ENCODE measurements around the gene TMPRSS13.

GRCh38 chr11:117930668-117931330 lies 1.6 kb upstream of the TMPRSS13 start:
- TF ChIP-seq BHLHE40 (IDR thresholded peaks at IDR 0.05; ENCODE audit: borderline replicate concordance) (no peak), FOXM1 (IDR thresholded peaks at IDR 0.05; ENCODE audit: borderline replicate concordance) (no peak), FOXK2 (IDR thresholded peaks at IDR 0.05) (no peak), SP1 (IDR thresholded peaks at IDR 0.05) (no peak), HDGF (IDR thresholded peaks at IDR 0.05; ENCODE audit: borderline replicate concordance) (no peak)

All from HEK293T (cell line).